HG02938 (cell line): Measurements from ENCODE around the gene GRAMD4.

Experiments
- ATAC-seq: cut with Tn5 transposase; IDR thresholded peaks from one replicate; pipeline ENCODE4 v1.9.1; 2021; ENCODE audit warnings: mild to moderate bottlenecking, moderate library complexity; ENCODE audit not compliant: unreplicated experiment

GRAMD4 gene

GRCh38 chr22:46707305-46707704, 87.1 kb downstream of the GRAMD4 start:
- ATAC-seq: no peak

DNA sequence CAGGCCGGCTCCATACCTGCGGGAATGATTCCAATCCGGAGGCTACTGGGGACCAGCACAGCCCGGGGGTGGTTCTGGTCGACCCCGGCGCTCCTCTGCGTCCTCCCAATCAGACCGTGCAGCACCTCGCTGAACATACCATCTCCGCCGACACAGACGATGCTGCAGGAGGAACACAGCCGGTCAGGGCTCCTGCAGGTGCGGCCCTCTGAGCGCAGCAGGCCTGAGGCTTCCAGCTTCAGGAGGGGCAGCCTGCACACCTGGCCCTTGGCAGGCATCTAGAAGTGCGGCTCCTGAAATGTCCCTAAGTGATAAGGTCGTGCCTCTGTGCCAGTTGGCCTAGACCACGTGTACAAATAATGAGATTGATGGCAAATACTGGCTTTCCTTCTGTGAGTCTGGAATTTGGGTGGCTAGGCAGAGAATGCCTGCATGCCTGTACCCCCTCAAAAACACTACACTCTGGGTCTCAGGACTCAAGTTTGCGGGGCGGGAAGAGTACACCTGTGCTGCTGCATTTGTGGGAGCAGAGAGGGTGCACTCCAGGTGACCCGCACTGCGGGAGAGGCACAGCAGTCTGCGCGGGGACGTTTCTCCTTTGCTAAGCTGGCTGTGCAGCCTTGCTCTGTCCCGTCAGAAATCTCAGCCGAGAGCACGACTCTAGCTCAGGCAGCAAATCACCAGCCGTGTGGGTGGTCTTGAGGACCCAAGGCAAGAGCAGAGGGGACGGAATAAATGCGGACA, 87.8 kb downstream of the GRAMD4 start:
- ATAC-seq: no peak

DNA sequence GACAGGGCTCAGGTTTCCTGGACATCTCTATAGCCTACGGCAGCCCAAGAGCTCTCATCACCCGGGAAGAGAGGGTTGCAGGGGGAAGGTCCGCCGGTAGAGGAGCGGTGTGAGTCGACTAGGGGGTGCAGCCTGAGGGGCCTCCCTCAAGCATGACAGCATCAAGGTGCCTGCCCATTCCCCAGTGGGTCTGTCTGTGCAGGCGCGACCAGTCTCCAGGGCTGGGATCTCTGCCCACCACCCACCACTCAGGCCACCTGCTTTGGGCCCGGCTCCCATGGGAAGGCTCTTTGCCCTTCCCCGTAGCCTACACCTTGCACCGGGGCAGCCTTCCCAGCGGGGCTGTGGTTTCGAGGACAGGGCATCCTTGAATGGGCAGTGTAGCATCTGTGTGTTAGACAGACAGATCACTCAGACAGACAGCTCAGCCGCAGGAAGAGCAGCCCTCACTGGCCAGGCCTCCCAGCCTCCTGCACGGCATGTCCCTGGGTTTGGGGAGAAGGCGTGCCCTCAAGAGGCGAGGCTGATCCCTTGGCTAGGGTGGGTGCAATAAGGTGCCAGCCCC, 88.7 kb downstream of the GRAMD4 start:
- ATAC-seq: no peak

GRCh38 chr22:46710806-46711205, 90.6 kb downstream of the GRAMD4 start:
- ATAC-seq: no peak

GRCh38 chr22:46712288-46712687, 92.1 kb downstream of the GRAMD4 start:
- ATAC-seq: no peak

- no peak for ATAC-seq
Observed at GRCh38 chr22:46714550-46714949, 94.4 kb downstream of the GRAMD4 start.

DNA sequence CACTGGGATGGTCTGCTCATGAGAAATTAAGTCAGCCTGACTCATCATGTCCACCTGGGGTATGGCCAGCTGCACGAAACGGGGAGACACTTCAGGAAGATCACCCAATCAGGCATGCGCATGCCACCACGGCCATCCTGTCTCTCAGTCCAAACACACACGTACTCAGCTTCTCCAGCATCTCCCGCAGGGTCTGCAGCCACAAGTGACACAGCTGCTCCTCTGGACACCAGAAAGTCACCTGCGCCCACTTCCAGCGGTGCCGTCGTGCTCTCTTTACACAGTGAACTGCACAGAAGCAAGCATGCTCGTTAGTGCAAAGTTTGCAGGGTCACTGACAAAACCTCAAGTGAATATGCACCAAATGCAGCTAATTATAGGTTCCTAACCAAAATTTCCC, 99.7 kb downstream of the GRAMD4 start:
- no peak for ATAC-seq

- ATAC-seq: no peak
Observed at GRCh38 chr22:46721501-46722085, 101.4 kb downstream of the GRAMD4 start.

DNA sequence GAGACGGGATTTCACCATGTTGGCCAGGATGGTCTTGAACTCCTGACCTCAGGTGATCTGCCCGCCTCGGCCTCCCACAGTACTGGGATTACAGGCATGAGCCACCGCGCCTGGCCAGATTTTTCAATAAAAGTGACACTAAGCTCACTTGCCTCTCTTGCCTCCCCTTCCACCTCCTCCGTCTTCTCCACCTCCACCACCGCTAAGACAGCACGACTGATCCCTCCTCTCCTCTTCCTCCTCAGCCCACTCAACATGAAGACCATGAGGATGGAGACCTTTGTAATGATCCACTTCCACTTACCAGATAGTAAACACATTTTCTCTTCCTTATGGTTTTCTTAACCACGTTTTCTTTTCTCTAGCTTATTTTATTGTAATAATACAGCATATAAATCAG, 103.7 kb downstream of the GRAMD4 start:
- ATAC-seq: no peak

DNA sequence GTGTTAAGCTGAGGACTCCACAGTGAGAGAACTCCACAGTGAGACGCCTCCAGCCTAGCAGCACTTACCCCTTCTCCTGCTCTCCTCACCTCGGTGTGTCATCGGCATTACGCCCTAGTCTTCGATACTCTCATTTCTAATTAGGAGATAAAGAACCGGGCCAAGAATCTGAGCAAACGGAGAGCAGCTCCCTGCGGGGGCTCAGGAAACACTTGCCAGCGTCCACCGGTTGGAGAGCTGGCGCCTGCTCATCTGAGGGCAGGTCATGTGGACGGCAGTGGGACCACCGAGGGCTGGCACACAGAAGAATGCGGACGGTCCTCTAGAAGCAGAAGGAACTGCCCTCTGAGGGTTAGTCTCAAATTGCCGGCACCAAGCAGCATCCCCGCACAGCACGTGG, 104.9 kb downstream of the GRAMD4 start:
- ATAC-seq: no peak

DNA sequence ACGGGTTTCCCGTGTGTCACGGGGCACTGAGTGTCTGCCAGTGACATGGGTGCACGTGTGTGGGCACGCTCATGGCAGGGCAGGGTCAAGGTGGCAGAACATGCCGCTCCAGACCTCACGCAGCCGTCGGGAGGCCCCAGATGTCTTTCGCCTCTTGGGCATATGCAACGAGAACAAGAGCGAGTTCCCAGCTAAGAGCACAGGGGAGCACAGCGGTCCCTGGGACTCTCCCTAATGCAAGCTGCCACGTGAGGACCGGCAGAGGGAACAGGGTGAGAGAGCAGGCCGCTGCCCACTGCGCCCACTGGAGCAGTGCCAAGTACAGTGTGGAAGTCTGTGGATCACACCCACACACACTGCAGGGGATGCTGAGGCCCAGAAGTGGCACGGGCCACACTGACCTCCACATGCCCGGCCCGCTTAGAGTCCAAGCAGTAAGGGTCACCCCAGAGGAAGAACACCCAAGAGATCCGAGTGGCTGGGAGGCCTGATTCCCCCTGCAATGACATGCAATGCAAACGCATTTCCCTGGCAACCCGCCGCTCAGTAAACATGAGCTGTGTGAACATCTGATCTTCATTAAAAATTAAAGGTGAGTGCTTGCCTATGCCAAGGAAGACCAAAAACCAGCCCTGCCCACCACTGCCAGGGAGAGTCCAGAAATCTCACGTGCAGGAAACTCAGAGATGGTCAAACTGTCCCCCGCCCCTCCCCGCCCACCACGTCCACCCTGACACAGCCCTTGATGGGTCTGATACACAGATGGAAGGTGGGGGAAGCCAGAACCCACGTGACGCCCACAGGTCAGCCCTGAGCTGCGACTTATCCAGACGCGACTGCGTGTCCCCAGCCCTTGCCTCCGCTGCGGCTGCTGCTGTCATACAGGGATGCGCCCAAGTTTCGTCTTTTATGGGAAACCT, 106.1 kb downstream of the GRAMD4 start:
- no peak for ATAC-seq

DNA sequence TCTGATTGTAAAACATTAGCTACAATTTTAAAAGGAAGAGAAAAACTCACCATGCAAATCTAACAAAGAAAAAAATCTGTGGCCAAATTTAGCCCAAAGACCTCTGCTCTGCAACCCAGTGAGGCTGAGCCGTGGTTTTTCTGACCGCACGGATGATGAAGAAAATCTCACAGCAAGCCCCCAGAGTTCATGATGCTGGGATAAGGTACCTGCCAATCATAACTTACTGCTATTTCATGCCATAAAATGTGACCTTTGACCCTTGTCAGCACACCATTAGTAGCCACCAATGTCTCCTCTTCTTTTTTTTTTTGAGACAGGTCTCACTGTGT, 106.8 kb downstream of the GRAMD4 start:
- no peak for ATAC-seq

DNA sequence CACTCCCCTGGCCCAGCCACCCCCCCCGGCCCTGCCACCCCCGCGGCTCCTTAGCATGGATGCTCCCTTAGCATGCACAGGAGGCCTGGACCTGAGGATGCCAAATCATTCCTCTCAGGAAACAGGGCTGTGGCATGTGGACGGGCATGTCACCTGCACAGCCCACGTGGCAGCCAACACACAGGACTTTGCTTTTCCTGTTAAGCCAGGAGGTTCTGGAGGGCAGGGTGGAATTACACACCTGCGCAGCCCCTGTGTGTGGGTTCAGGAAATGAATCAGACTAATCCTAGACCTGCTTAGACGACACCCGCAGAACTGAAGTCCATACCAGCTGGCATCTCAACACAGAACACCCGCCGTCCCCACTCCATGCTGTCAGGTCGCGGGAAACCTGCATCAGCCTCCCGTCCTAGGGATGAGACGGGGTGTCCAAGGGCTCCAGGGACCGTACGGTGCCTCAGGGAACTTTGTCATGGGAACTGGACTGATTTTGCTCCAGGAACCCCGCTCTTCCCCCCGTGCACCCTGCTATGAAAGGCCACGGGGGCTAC, 107.7 kb downstream of the GRAMD4 start:
- no peak for ATAC-seq

- no peak for ATAC-seq
Observed at GRCh38 chr22:46728470-46728869, 108.3 kb downstream of the GRAMD4 start.
